GM21619 (cell line): Measurements from ENCODE around the gene ZFP92.

Experiments
- ATAC-seq: cut with Tn5 transposase; IDR thresholded peaks from one replicate; pipeline ENCODE4 v1.9.1; 2021; ENCODE audit not compliant: unreplicated experiment

The ZFP92 gene

GRCh38 chrX:153406903-153407302, 4.4 kb upstream of the ZFP92 start:
- ATAC-seq: no peak

- ATAC-seq: no peak
Observed at GRCh38 chrX:153407736-153408135, 3.5 kb upstream of the ZFP92 start.

- no peak for ATAC-seq
Observed at GRCh38 chrX:153408221-153408721, 3.0 kb upstream of the ZFP92 start.

DNA sequence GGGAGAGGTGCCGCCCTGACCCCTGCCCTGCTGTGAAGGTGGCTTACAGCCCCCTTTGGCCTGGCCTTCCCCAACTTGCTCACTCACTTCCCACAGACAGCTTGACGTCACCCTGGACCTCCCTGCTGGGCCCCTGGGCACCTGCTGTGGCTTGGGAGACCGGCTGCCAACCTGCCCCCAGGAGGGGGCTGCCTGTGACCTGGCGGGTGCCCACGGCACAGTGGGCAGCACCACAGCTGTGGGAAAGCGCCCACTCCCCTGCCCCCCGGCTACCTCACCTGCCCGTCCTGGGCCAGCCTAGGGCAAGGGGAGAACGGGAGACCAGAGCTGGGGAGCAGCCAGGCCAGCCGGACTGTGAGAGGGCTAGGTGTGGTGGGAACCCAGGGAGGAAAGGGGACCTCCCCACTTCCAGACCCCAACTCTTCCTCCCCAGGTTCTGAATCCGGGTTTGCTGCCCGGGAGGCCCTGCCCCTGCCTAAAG, 2.4 kb upstream of the ZFP92 start:
- no peak for ATAC-seq

DNA sequence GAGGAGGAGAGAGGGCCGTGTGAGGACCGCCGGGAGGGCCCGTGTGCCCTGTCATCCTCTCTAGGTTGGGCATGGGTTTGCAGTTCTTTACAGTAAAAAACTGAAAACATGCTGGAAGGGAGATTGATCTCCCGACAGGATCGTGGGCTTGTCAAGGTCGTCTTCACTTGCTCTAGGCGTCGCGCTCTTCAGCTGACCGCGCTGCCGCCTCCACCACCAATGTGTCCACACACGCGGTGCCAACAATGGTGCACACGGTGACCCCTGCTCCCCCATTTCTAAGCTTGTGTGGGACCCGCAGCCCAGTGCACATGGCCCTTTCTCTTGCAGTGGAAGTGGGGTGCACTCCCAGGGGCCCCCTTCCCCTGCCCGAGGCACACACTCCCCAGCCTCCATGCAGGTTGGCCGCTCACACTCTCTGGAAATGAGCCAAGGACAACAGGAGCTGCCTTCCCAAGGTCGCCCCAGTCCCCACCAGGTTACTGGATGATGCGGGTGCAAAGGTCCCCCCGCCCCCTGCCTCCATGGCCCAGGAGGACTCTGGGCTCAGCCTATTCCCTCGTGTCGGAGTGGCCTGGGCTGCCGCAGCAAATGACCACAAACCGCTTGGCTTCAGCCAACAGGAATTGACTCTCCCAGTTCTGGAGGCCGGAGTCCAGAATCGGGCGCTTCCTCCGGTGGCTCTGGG, 1.7 kb upstream of the ZFP92 start:
- ATAC-seq: no peak

- ATAC-seq: no peak
Observed at GRCh38 chrX:153410373-153410772, 899 bp upstream of the ZFP92 start.

GRCh38 chrX:153410888-153411254, 401 bp upstream of the ZFP92 start:
- ATAC-seq: no peak

GRCh38 chrX:153411988-153412574, 809 bp downstream of the ZFP92 start:
- ATAC-seq: no peak

DNA sequence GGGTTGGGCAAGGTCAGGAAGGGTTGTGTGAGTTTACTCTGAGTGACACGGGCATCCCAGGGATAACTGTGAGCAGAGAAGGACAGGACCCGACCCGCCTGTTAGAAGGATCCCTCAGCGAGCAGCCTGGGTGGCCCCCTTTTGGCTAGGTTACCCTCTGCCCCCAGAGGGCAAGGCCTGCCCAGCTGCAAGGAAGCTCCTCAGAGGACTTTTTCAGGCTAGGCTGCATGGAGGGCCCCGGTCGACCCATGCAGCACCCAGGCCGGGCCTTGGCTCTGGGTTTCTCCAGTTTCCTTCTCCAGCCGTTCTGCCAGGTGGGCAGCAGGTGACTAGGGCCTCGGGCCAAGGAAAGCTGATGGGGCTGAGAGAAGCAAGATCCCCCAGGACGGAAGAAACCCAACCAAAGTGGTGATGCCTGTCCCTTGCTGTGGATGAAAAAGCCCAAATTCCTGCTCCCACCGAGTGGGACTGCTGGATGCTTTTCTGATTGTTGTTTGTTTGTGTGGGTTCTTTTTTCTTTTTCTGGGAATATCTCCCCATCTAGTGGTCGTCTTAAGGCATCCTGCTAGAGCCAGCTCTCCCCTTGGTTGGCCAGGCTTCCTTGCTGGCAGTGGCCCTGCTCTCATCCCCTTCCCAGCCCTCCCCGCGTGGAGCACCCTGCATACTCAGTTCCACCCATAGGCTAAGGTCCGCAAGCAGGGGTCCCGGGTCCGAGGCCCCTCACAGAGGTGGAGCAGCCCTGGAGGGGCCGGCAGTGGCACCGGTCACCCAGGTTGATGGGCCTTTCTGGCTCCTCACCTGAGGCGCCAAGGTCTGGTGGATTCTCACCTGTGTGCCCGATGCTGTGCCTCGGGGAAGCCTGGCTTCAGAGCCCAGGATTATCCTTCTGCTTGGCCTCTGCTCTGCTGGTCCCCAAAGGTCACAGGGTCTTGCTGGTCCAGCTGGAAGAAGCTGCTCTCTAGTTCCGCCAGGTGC, 1.8 kb downstream of the ZFP92 start:
- no peak for ATAC-seq

DNA sequence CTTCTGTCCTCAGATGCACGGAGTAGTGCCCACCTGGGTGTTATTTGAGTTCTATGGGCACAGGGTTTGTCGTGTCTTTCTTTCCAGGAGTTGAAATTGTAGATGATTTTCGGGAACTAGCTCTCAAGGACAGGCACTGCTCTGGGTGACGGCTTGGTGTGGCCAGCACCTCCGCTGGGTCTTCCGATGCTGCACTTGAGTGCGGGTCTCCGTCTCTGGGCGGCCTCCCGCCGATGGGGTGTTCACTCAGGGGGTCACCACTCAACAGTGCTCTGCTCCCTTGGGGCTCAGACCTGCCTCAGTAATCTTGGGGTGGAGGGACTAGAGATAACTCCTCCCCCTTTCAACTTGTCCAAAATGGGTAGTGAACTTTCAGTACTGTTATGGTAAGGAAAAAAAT, 2.5 kb downstream of the ZFP92 start:
- no peak for ATAC-seq

DNA sequence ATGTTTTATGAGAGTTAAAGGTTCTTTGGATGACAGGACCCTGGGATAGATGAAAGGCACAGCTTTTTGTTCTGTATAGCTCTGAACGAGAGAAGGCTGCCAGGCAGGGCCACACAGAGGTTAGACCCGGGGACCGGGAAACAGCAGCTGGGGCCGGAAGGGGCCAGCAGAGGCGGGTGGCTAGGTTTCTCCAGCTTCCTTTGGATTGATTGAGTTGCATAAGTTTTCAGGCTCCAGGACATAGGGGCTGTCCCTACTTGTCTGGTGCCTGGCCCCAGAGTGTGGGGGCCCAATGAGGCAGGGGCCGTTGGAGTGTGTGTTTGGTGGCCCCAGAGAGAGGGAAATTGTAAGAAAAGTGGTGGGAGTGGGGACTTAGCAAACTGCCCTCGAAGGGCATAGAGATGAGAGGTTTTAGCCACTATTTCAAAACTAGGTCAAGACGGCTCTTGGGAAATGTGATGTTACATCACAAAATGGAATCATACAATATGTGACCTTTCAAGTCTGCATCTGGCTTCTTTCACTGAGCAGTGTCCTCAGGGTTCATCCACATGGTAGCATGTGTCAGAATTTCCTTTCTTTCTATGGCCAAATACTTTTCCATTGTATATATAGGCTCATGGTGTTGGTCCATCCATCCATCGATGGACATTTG, 3.7 kb downstream of the ZFP92 start:
- no peak for ATAC-seq

DNA sequence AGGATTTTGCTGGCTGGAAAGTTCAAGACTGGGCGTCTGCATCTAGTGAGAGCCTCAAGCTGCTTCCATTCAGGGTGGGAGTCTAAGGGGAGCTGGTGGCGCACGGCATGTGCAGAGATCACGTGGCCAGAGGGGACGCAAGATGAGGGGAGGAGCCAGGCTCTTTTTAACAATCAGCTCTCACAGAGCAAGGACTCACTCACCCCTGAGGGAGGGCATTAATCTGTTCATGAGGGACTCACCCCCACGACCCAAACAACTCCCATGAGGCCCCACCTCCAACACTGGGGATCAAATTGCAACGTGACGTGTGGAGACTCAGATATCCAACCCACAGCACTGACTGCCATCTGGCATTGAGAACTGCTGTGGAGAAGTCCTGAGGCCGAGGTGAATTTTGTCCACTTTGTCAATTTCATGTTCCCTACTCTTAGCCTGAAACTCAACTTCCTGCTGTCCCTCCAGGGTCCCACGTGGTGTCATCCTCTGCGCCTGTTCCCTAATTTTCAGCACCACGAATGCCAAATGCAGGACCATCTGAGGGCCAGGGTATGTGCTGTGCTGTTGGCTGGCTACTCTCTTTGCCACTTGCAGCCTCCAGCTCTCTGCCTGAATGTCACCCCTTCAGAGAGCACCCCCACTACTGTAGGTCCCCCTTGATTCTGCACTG, 5.6 kb downstream of the ZFP92 start:
- ATAC-seq: no peak

- no peak for ATAC-seq
Observed at GRCh38 chrX:153417637-153418036, 6.4 kb downstream of the ZFP92 start.

DNA sequence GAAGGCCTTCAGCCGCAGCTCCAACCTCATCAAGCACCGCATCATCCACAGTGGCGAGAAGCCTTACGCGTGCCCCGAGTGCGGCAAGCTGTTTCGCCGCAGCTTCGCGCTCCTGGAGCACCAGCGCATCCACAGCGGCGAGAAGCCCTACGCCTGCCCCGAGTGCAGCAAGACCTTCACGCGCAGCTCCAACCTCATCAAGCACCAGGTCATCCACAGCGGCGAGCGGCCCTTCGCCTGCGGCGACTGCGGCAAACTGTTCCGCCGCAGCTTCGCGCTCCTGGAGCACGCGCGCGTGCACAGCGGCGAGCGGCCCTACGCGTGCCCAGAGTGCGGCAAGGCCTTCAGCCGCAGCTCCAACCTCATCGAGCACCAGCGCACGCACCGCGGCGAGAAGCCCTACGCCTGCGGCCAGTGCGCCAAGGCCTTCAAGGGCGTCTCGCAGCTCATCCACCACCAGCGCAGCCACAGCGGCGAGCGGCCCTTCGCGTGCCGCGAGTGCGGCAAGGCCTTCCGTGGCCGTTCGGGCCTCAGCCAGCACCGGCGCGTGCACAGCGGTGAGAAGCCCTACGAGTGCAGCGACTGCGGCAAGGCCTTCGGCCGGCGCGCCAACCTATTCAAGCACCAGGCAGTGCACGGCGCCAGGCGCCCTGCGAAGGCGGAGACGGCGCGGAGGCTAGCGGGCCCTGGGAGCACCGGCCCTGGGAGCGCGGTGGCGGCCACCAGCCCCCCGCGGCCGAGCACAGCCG, 9.8 kb downstream of the ZFP92 start:
- ATAC-seq: no peak

DNA sequence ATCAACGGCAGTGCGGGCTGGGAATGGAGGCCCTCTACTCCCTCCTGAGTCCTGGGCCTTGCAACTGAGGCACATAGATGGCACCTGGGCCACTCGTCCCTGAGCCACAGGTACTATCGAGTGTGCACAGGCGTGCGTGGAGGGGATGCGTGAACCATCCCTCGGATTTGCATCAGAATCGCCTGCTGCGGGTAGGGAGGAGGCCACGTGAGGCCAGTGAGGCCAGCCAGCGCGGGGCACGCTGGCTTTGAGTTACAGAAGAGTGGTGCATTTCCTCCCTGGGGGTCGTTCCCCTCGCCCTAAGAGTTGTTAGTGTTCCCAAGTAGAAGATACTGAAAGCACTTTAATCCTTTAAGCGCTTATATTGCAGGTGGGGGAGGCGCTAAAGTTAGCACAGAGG, 10.6 kb downstream of the ZFP92 start:
- no peak for ATAC-seq

- ATAC-seq: no peak
Observed at GRCh38 chrX:153423652-153424051, 12.4 kb downstream of the ZFP92 start.

- ATAC-seq: no peak
Observed at GRCh38 chrX:153426204-153426603, 14.9 kb downstream of the ZFP92 start.

GRCh38 chrX:153430796-153431195, 19.5 kb downstream of the ZFP92 start:
- no peak for ATAC-seq

- ATAC-seq: no peak
Observed at GRCh38 chrX:153433161-153433680, 21.9 kb downstream of the ZFP92 start.
